ENCODE measurements around the gene YIPF3. TPM values are rescaled to one million over a fixed set of nuclear protein-coding genes. Genes with fewer than 3 reads are reported as not detected.

The YIPF3 gene
- total RNA-seq, 1 donor from 2014 or later = 77.7 TPM

GRCh38 chr6:43509984-43510826 is 6.5 kb downstream of the YIPF3 start, which contains the start of gene LRRC73:
Gene LRRC73 (minus strand): TSS chr6:43510346. CDS start chr6:43509785, 561 bp downstream.
- no peak for TF ChIP-seq CTCF (conservative IDR thresholded peaks at IDR 0.05; ENCODE audit: low read depth, low read length)
- DNase-seq (ENCODE audit: low read depth) = no peak
- peak within 1 kb of the TSS; percentile 62 for H3K4me3 ChIP-seq (ENCODE audit: low read depth, low read length)

GRCh38 chr6:43509142-43509983 is 7.4 kb downstream of the YIPF3 start:
- TF ChIP-seq CTCF (conservative IDR thresholded peaks at IDR 0.05; ENCODE audit: low read depth, low read length) = no peak
- peak overlapping the region; percentile 62 for H3K4me3 ChIP-seq (ENCODE audit: low read depth, low read length)
- no peak for DNase-seq (ENCODE audit: low read depth)

GRCh38 chr6:43508481-43509141 is 8.1 kb downstream of the YIPF3 start:
- H3K4me3 ChIP-seq (ENCODE audit: low read depth, low read length) = no peak overlapping the region
- no peak for TF ChIP-seq CTCF (conservative IDR thresholded peaks at IDR 0.05; ENCODE audit: low read depth, low read length)
- no peak for DNase-seq (ENCODE audit: low read depth)

GRCh38 chr6:43506667-43507471 is 9.9 kb downstream of the YIPF3 start:
- DNase-seq (ENCODE audit: low read depth) = no peak
- peak; percentile 93 for TF ChIP-seq CTCF (conservative IDR thresholded peaks at IDR 0.05; ENCODE audit: low read depth, low read length)
- H3K4me3 ChIP-seq (ENCODE audit: low read depth, low read length) = no peak overlapping the region

GRCh38 chr6:43506171-43506570 is 10.6 kb downstream of the YIPF3 start:
- H3K4me3 ChIP-seq (ENCODE audit: low read depth, low read length) = no peak overlapping the region
- no peak for DNase-seq (ENCODE audit: low read depth)
- no peak for TF ChIP-seq CTCF (conservative IDR thresholded peaks at IDR 0.05; ENCODE audit: low read depth, low read length)

GRCh38 chr6:43505718-43506117 is 11.0 kb downstream of the YIPF3 start:
- DNase-seq (ENCODE audit: low read depth) = no peak
- TF ChIP-seq CTCF (conservative IDR thresholded peaks at IDR 0.05; ENCODE audit: low read depth, low read length) = no peak

More at GRCh38 chr6:43505718-43506117, 11.0 kb downstream of the YIPF3 start:
- no peak overlapping the region for H3K4me3 ChIP-seq (ENCODE audit: low read depth, low read length)
